ENCODE measurements around the gene KRTAP5-11.
"Not testable (repeated sequence)": the region's sequence is repeated elsewhere in the genome, so short reads cannot be mapped to it uniquely, and the experiment has no call there.

- not testable (repeated sequence) for TF ChIP-seq CTCF, POLR2A (IDR thresholded peaks at IDR 0.05)
Measured at GRCh38 chr11:71606853-71607519, 24.3 kb upstream of the KRTAP5-11 start.

All from Peyer's patch (tissue), 4 donors.